NB4 (cell line): ENCODE data around the gene GNB1L.

ENCODE experiments used
- DNase-seq: peaks from one replicate; pipeline ENCODE4 v3.0.0; 2010; ENCODE audit warnings: low read depth
- H3K4me3 ChIP-seq: one replicate; pipeline ENCODE4 v1.5.1; 2011; ENCODE audit warnings: mild to moderate bottlenecking, low read depth, low read length, moderate library complexity
- CTCF ChIP-seq: IDR thresholded peaks from one replicate; pipeline ENCODE4 v1.5.1; 2012; ENCODE audit warnings: low read depth, low read length
- MAX ChIP-seq: IDR thresholded peaks from 2 replicates; pipeline ENCODE4 v1.6.1; 2011; ENCODE audit warnings: low read depth, low read length
- MYC ChIP-seq: IDR thresholded peaks from 2 replicates; pipeline ENCODE4 v1.6.1; 2011; ENCODE audit warnings: low read depth, low read length
- POLR2A ChIP-seq: IDR thresholded peaks from 2 replicates; pipeline ENCODE4 v1.6.1; 2011; ENCODE audit warnings: mild to moderate bottlenecking; ENCODE audit not compliant: insufficient read length; ENCODE audit errors: extremely low read depth

The GNB1L gene

DNA sequence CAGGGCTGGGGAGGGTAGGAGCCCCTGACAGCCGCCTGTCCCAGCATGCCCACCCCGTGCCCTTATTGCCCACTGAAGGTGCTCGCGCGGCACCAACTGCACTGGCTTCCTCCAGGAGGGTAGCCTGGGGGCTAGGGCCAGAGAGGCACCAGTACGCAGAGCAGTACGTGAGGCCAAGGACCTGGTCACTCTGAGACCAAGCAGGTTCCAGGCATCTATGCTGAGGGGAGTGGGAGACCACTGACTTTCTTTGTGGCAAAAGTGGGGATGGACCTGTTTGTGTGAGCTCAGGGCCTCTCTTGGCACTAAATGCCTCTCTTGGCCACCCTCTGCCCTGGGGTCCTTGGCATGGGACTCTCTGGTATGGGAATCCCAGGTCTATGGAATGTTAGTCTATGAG, 120.5 kb downstream of the GNB1L start:
- no peak overlapping the region for H3K4me3 ChIP-seq
- DNase-seq = no peak
- no peak for TF ChIP-seq MYC
- TF ChIP-seq CTCF = no peak
- no peak for TF ChIP-seq MAX
- no peak for TF ChIP-seq POLR2A

DNA sequence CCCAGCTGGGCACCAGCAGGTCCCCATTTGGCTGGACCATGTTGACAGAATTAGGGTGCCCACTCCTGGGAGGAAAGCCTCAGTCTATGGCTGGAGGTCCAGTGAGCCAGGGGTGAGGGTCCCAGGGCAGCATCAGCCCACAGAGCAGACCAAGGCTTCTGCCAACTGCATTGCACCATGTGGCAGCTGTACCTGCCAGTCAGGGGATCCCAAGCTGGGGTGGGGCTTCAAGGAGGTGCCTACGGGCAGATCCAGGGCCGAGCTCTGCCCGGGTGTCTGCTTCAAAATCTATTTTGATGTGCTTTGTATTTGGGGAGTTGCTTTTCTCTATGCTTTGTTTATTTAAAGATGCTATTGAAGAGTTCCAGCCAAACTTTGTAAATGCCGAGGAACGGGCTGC, 120.9 kb downstream of the GNB1L start:
- TF ChIP-seq MYC (no peak), MAX (no peak), POLR2A (no peak), CTCF (no peak)
- no peak for DNase-seq
- no peak overlapping the region for H3K4me3 ChIP-seq
